ENCODE results near the gene TMEM233. TPM values are rescaled to one million over a fixed set of nuclear protein-coding genes. Genes with fewer than 3 reads are reported as not detected.

TMEM233 gene
- total and polyA plus RNA-seq, 9 of the 15 experiments (the other 6 are each of a cell fraction or from before 2014, with no cell fraction given), result 0.04 to 0.17 (median 0.07) TPM; not detected in 2

DNA sequence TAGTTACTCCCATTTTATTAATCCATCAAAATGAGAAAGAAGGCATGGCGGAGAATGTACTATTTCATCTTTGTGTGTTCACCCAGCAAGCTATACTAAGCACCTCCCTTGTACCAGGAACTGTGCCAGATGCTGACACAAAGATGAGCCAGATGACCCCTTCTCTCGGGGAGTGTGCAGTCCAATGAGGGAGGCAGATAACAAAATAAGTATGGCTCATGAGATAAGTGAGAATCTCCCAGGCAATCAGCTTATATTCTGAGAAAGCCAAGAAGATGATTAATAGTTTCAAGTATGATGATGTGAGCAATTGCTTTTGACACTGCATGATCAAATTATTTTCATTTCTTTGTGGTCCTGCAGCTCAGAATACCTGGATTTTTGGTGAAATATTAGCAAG, 1.3 kb upstream of the TMEM233 start (continued):
- TF ChIP-seq MTF1 (CRISPR knock-in tag; IDR thresholded peaks at IDR 0.05; ENCODE audit: borderline replicate concordance), result no peak
- TF ChIP-seq, protein P1, sequence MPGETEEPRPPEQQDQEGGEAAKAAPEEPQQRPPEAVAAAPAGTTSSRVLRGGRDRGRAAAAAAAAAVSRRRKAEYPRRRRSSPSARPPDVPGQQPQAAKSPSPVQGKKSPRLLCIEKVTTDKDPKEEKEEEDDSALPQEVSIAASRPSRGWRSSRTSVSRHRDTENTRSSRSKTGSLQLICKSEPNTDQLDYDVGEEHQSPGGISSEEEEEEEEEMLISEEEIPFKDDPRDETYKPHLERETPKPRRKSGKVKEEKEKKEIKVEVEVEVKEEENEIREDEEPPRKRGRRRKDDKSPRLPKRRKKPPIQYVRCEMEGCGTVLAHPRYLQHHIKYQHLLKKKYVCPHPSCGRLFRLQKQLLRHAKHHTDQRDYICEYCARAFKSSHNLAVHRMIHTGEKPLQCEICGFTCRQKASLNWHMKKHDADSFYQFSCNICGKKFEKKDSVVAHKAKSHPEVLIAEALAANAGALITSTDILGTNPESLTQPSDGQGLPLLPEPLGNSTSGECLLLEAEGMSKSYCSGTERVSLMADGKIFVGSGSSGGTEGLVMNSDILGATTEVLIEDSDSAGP (CRISPR knock-in tag; IDR thresholded peaks at IDR 0.05), result no peak
- TF ChIP-seq BRF1 (IDR thresholded peaks at IDR 0.05; ENCODE audit: borderline replicate concordance, extremely low read depth, insufficient read length), result no peak
- peak; percentile 84 for TF ChIP-seq CBFA2T2 (conservative IDR thresholded peaks at IDR 0.05)
- TF ChIP-seq ZNF445 (CRISPR knock-in tag; IDR thresholded peaks at IDR 0.05; ENCODE audit: low read depth), result no peak
- TF ChIP-seq NR2C1 (IDR thresholded peaks at IDR 0.05), result no peak
- peak; percentile 73 for TF ChIP-seq NR2C1 (tag; IDR thresholded peaks at IDR 0.05)
- TF ChIP-seq ZHX1 (conservative IDR thresholded peaks at IDR 0.05; ENCODE audit: low read length), result no peak
- TF ChIP-seq ZNF76 (CRISPR knock-in tag; IDR thresholded peaks at IDR 0.05; ENCODE audit: borderline replicate concordance), result no peak
- peak; percentile 46 for TF ChIP-seq DACH1 (IDR thresholded peaks at IDR 0.05; ENCODE audit: partially characterized antibody)
- TF ChIP-seq SP2 (IDR thresholded peaks at IDR 0.05; ENCODE audit: extremely low read depth, low read depth, low read length, poor library complexity, severe bottlenecking), result no peak
- TF ChIP-seq, protein P2, sequence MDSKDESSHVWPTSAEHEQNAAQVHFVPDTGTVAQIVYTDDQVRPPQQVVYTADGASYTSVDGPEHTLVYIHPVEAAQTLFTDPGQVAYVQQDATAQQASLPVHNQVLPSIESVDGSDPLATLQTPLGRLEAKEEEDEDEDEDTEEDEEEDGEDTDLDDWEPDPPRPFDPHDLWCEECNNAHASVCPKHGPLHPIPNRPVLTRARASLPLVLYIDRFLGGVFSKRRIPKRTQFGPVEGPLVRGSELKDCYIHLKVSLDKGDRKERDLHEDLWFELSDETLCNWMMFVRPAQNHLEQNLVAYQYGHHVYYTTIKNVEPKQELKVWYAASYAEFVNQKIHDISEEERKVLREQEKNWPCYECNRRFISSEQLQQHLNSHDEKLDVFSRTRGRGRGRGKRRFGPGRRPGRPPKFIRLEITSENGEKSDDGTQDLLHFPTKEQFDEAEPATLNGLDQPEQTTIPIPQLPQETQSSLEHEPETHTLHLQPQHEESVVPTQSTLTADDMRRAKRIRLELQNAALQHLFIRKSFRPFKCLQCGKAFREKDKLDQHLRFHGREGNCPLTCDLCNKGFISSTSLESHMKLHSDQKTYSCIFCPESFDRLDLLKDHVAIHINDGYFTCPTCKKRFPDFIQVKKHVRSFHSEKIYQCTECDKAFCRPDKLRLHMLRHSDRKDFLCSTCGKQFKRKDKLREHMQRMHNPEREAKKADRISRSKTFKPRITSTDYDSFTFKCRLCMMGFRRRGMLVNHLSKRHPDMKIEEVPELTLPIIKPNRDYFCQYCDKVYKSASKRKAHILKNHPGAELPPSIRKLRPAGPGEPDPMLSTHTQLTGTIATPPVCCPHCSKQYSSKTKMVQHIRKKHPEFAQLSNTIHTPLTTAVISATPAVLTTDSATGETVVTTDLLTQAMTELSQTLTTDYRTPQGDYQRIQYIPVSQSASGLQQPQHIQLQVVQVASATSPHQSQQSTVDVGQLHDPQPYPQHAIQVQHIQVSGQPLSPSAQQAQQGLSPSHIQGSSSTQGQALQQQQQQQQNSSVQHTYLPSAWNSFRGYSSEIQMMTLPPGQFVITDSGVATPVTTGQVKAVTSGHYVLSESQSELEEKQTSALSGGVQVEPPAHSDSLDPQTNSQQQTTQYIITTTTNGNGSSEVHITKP (IDR thresholded peaks at IDR 0.05; ENCODE audit: partially characterized antibody), result peak; percentile 12
- peak; percentile 54 to 64; a peak in 3 of 4 replicates for TF ChIP-seq KDM1A (IDR thresholded peaks at IDR 0.05)
- no peak for TF ChIP-seq RNF219 (CRISPR knock-in tag; IDR thresholded peaks at IDR 0.05)
- no peak for TF ChIP-seq COPS2 (conservative IDR thresholded peaks at IDR 0.05)
- no peak for TF ChIP-seq PHB (CRISPR knock-in tag; IDR thresholded peaks at IDR 0.05)
- TF ChIP-seq JUND (IDR thresholded peaks at IDR 0.05; ENCODE audit: borderline replicate concordance, low read depth, low read length), result peak; percentile 70; the same call in 1 of the 2 replicates
- TF ChIP-seq JUND (tag; IDR thresholded peaks at IDR 0.05; ENCODE audit: borderline replicate concordance, low read depth, low read length), result peak; percentile 65; the same call in 1 of the 3 replicates
- TF ChIP-seq HCFC1 (IDR thresholded peaks at IDR 0.05; ENCODE audit: low read depth, low read length), result no peak

All from K562 (cell line).